HG02852 (cell line): ENCODE data around the gene SLC16A1.
"Not testable (repeated sequence)": the region's sequence is repeated elsewhere in the genome, so short reads cannot be mapped to it uniquely, and the experiment has no call there.

Experiments used
- ATAC-seq: cut with Tn5 transposase; IDR thresholded peaks from one replicate; pipeline ENCODE4 v1.9.1; 2021; ENCODE audit warnings: mild to moderate bottlenecking, moderate library complexity; ENCODE audit not compliant: unreplicated experiment

The SLC16A1 gene

DNA sequence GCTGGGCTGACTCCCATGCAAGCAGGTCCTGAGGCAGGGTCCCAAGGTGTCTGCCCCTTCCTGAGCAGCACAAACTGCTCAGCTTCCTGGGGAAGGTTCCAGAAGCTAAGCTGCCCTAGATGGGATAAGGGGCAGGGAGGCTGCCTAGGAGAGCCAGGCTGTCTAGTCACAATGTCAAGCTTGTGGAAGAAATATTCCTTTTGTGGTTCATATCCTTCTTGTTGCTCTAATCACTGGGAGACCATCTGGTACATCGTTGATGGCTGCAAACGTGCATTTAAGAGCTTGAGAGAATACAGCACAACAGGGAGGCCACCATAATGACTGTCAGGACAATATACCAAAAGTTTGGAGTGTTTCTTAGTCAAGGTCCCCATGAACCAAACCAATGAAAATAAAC, 67.4 kb downstream of the SLC16A1 start:
- no peak for ATAC-seq

DNA sequence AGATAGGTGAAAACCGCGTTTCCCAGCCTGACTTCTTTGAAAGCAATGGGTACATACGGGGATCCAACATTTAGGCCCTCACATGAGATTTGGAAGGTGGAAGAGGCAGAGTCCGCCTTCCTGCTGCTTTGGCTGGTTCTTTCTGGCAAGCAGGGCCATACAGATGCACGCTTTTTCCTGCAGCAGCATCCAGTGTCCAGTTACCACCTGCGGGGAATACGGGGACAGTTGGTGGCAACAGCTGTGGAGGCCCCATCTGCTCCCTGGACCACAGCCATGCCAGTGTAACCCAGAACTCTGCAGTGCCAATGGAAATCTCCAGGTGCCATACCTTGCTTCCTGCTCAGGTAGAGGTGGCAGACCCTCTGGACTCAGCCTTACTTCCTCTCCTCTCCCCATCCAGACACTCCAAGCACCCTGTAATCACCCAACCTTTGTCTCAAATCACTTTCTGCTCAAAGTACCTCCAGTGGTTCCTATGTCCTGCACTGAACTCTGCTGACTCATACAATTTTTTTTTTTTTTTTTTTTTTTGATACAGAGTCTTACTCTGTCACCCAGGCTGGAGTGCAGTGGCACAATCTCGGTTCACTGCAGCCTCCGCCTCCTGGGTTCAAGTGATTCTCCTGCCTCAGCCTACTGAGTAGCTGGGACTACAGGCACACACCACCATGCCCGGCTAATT, 68.3 kb downstream of the SLC16A1 start:
- ATAC-seq, result no peak

GRCh38 chr1:112884996-112885395, 71.0 kb downstream of the SLC16A1 start:
- not testable (repeated sequence) for ATAC-seq

DNA sequence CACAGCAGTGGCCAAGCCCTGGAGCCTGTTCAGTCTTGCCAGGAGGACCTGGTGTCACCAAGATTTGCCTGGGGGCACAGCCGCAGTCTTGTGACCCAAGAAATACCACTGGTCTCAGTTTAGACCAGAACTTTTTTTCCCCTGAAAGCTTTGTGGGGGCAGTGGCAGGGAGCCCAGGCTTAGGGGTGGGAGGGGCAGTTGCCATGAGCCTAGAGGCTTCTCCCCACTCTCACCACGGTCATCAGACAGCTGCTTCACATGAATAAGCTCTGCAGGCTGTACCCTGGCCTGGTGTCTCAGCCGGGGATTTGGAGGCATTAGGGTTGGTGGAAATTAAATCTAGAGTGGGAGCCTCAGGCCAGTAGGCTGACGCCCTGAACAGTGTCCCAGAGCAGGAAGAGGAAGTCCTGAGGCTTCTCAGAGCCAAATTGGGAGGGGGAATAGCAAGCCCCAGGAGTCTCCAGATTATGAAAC, 73.7 kb downstream of the SLC16A1 start:
- ATAC-seq, result no peak

DNA sequence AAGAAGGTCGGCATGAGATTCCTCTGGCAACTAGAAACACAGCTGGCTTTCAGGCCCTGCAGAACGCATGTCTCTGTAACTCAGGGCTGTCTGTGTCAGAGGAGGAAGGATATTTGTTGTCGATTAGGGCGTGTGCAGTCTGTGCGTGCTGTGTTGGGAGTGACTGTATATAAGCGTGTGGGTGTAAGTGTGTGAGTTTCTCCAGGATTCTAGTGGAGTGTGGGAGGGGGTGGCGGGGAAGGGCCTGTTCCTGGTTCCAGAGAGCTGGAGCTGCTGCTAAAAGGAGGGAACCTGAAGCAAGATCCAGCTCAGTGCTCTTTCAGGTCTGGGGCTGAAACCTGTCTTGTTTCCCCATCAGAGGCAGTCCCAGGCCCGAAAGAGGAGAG, 74.3 kb downstream of the SLC16A1 start:
- ATAC-seq, result no peak

GRCh38 chr1:112879834-112880233, 76.2 kb downstream of the SLC16A1 start:
- ATAC-seq, result no peak

GRCh38 chr1:112878321-112878720, 77.7 kb downstream of the SLC16A1 start:
- no peak for ATAC-seq

DNA sequence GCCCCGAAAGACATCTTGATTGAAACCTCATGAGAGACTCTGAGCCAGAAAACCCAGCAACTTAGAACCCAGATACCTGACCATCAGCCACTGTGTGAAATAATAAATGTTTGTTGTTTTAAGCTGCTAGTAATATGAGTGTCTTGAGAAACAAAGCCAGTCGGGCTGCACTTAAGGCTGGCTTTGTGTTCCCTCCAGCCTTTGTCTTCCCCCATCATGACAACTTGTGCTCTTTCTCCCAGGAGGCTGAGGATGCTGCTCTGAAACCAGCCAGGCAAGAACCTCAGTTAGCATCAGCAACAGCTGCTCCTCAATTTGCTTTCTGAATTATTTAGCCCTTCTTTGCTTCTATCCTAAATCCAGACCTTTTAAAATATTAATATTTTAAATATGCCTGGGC, 78.2 kb downstream of the SLC16A1 start:
- no peak for ATAC-seq

DNA sequence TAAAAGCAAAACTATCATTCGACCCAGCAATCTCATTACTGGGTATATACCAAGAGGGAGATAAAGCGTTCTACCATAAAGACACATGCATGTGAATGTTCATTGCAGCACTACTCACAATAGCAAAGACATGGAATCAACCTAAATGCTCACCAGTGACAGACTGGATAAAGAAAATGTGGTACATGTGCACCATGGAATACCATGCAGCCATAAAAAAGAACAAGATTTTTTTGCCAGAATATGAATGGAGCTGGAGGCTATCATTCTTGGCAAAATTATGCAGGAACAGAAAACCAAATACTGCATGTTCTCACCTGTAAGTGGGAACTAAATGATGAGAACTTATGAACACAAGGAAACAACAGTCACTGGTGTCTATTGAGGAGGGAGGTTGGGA, 79.7 kb downstream of the SLC16A1 start:
- ATAC-seq, result no peak

GRCh38 chr1:112872551-112872962, 83.4 kb downstream of the SLC16A1 start:
- no peak for ATAC-seq

DNA sequence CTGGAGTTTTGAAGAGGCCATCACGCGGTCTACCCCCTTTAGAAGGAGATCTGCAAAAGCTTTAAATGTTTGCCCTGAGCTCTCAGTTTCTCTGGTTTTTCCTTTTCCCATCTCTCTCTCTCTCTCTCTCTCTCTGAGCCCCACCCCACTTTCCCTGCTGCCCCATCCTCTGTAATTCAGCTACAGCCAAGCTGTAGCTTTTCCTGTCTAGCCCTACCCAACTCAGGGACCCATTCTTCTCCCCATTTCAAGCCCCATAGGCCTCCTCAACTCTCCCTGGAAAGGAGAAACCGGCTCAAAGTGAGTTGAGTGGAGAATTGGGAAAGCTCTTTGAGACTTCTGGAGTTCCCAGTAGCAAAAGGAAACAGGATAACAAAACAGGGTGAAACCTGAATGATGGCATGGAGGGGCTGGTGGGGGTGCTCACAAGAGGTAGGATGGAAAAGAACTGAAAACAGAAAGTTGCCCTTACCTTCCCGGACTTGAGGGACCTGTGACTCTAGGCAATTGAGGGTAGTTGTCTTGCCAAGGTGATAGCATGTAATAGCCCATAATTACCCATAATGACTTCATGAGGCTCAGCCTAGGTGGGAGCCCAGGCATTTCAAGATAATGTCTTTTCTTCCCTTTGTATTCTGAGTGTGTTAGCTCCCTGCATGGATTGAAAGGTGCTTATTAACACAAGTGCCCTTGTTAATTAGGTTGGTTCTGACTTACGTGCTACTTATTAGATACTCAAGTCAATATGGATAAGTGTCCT, 84.9 kb downstream of the SLC16A1 start:
- no peak for ATAC-seq

DNA sequence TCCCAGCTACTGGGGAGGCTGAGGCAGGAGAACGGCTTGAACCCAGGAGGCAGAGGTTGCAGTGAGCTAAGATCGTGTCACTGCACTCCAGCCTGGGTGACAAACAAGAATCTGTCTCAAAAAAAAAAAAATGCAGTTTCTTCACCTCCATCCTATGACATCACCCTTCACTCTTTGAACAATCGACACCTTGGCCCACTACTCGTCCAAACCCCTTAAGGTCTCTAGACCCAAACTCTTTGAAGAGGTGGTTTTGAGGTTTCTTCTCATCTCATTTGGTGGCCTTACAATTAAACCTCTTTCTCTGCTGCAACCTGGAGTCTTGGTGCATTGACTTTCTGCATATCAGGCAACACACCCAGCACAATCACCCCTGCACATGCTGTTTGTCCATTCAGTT, 86.1 kb downstream of the SLC16A1 start:
- no peak for ATAC-seq

GRCh38 chr1:112868191-112868590, 87.8 kb downstream of the SLC16A1 start:
- no peak for ATAC-seq

GRCh38 chr1:112866981-112867380, 89.0 kb downstream of the SLC16A1 start:
- no peak for ATAC-seq

DNA sequence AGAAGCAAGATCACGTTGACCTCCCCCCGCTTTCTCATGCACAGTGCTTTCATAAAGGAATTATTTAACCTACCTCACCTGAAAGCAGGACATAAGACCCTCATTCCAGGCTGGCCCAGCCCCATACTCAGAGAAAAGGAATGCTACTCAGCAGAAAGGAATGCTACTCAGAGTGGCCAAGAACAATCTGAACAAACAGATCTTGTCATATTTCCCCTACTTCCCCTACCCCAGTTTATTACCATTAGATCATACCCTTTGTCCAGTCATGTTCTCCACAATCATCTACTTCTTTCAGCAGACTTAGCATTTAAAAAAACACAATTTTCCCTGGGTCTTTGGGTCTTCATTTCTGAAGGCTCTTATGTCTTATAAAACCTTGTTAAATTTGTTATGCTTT, 89.8 kb downstream of the SLC16A1 start:
- ATAC-seq, result no peak

- no peak for ATAC-seq
Observed at GRCh38 chr1:112862753-112863426, 93.1 kb downstream of the SLC16A1 start.
